PC-3 (cell line): ENCODE measurements around the gene MTA1. TPM values are rescaled to one million over a fixed set of nuclear protein-coding genes. Genes with fewer than 3 reads are reported as not detected.
A peak's percentile ranks its signal among the peaks of the same experiment; 100 is the strongest.

ENCODE experiments used
- ATAC-seq: fragments of 200-7000 bp; cut with Tn5 transposase; 2 replicates; pipeline ENCODE4 v1.9.1; 2020; ENCODE audit warnings: mild to moderate bottlenecking, moderate library complexity
- BruUV-seq: library from RNA; stranded (reverse); fragments of 400-500 nt; replicated peaks from 2 replicates; lab custom pipeline; 2021; lab: Mats Ljungman, UMichigan
- CTCF ChIA-PET: fragments of 300-600 bp; sonication (Branson Sonifier 250); formaldehyde crosslinking; loops from one replicate; lab custom pipeline; 2022; ENCODE audit warnings: antibody characterized with exemption; lab: Charles Lee
- POLR2A ChIA-PET: fragments of 300-600 bp; sonication (Branson Sonifier 250); formaldehyde crosslinking; loops from one replicate; lab custom pipeline; 2022; ENCODE audit warnings: antibody characterized with exemption; ENCODE audit not compliant: unreplicated experiment; lab: Charles Lee
- DNase-seq: peaks from one replicate; pipeline ENCODE4 v3.0.0-alpha.2; 2015
- H2AFZ ChIP-seq: fragments of 300-600 bp; sonication (generic); 2 replicates; pipeline ENCODE4 v1.6.0; 2016; ENCODE audit warnings: antibody characterized with exemption, low read length
- H3F3A ChIP-seq: fragments of 300-600 bp; sonication (generic); one replicate; pipeline ENCODE4 v1.6.0; 2017; ENCODE audit warnings: antibody characterized with exemption, low read length, control low read depth, mild to moderate bottlenecking; ENCODE audit not compliant: unreplicated experiment
- H3K27ac ChIP-seq: fragments of 300-600 bp; sonication (generic); 2 replicates; pipeline ENCODE4 v1.5.1; 2016; ENCODE audit warnings: mild to moderate bottlenecking, low read length
- H3K27me3 ChIP-seq: fragments of 300-600 bp; sonication (generic); 2 replicates; pipeline ENCODE4 v1.6.1; 2016; ENCODE audit warnings: low read length, mixed read lengths
- H3K36me3 ChIP-seq: fragments of 300-600 bp; sonication (generic); 2 replicates; pipeline ENCODE4 v1.6.1; 2016; ENCODE audit warnings: low read depth, mixed run types, low read length, mixed read lengths
- H3K4me1 ChIP-seq: fragments of 300-600 bp; sonication (generic); 2 replicates; pipeline ENCODE4 v1.5.1; 2016; ENCODE audit warnings: low read length; ENCODE audit not compliant: insufficient read depth
- H3K4me2 ChIP-seq: fragments of 300-600 bp; sonication (generic); 2 replicates; pipeline ENCODE4 v1.6.0; 2016; ENCODE audit warnings: low read length
- H3K4me3 ChIP-seq: fragments of 300-600 bp; sonication (generic); 2 replicates; pipeline ENCODE4 v1.5.1; 2016; ENCODE audit warnings: mild to moderate bottlenecking, low read length, mixed read lengths
- H3K79me2 ChIP-seq: fragments of 300-600 bp; sonication (generic); 2 replicates; pipeline ENCODE4 v1.6.1; 2017; ENCODE audit warnings: low read length, mixed read lengths
- H3K9ac ChIP-seq: fragments of 300-600 bp; sonication (generic); 2 replicates; pipeline ENCODE4 v1.6.0; 2016; ENCODE audit warnings: mild to moderate bottlenecking, low read length
- H3K9me2 ChIP-seq: fragments of 300-600 bp; sonication (generic); replicated peaks from 2 replicates; pipeline ENCODE4 v1.6.1; 2016; ENCODE audit warnings: mixed run types, low read length, mixed read lengths
- H3K9me3 ChIP-seq: fragments of 300-600 bp; sonication (generic); 2 replicates; pipeline ENCODE4 v1.6.1; 2016; ENCODE audit warnings: low read length, mixed read lengths
- H4K20me1 ChIP-seq: fragments of 300-600 bp; sonication (generic); 2 replicates; pipeline ENCODE4 v1.6.1; 2016; ENCODE audit warnings: low read length, mixed read lengths
- EZH2 ChIP-seq: fragments of 300-600 bp; sonication (generic); IDR thresholded peaks from one replicate; pipeline ENCODE4 v1.6.1; 2017; ENCODE audit warnings: antibody characterized with exemption, mild to moderate bottlenecking, low read length; ENCODE audit not compliant: unreplicated experiment
- EZH2phosphoT487 ChIP-seq: fragments of 300-600 bp; sonication (generic); IDR thresholded peaks from 2 replicates; pipeline ENCODE4 v1.6.1; 2018; ENCODE audit warnings: mild to moderate bottlenecking, antibody characterized with exemption, low read length, borderline replicate concordance
- intact Hi-C: fragments of 100-400 bp; cut with micrococcal nuclease; formaldehyde crosslinking; loops from 2 replicates; pipeline ENCODE4 v1.9.0; 2023
- total RNA-seq: library from RNA; depleted of rRNA; stranded (reverse); fragments of >200 nt; gene quantifications from 2 replicates; pipeline ENCODE4 v1.2.3, GENCODE V29; 2014
- TF ChIP-seq, protein P1 (sequence below): fragments of 300-600 bp; sonication (generic); conservative IDR thresholded peaks from 2 replicates; pipeline ENCODE4 v1.5.1; 2017; ENCODE audit warnings: antibody characterized with exemption, low read depth, mild to moderate bottlenecking, low read length

Gene MTA1
- total RNA-seq, 1 experiment from 2014 or later: 82.3 TPM

DNA sequence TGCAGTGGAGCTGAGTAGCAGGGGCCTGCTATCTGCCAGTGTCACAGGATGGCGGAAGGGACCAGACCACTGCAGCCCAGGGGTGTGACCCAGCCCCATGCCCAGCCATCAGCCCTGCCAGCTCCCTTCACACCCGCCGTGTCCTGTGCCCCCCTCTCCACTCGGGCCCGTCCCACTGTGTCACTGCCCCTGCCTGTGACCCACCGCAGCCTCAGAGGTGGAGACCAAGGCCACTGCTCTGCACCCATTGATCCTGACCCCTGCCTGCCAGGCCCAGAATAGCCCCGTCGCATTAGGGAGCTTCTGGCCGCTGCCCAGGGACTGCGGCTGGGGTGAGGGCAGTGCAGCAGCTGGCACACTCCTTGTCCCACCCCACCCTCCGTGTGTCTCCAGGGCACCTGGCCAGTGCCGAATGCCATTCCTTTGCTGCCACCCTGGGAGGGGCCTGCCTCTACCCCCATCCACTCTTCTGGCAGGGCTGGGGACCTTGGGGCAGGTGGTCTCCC is 52.9 kb downstream of the MTA1 start:
- Histone ChIP-seq H3F3A (no peaks in the 10 kb centered on the region), H3K27ac (no peak overlapping the region), H3K36me3 (no peaks in the 10 kb centered on the region), H3K4me3 (no peak overlapping the region), H3K9ac (no peak overlapping the region), H3K79me2 (peaks cover 8% of the 10 kb centered on the region), H3K27me3 (no peaks in the 10 kb centered on the region), H3K9me2 (no peaks in the 10 kb centered on the region), H3K9me3 (no peaks in the 10 kb centered on the region), H4K20me1 (no peaks in the 10 kb centered on the region), H3K4me1 (peaks cover 37% of the 10 kb centered on the region), H3K4me2 (0 out of 2 replicates have a peak overlapping the region, but pooled peaks have one; percentile 18), H2AFZ (no peak overlapping the region)
- POLR2A ChIA-PET: no interaction called here
- CTCF ChIA-PET: interaction anchor here (1.2 kb wide), 1 partner anchor 17 kb away, joined by 3 read pairs; no protein-coding TSS in a partner anchor
- no TSS peak for BruUV-seq
- DNase-seq: peak; percentile 4
- TF ChIP-seq EZH2 (no peak), EZH2phosphoT487 (no peak)
- TF ChIP-seq, protein P1, sequence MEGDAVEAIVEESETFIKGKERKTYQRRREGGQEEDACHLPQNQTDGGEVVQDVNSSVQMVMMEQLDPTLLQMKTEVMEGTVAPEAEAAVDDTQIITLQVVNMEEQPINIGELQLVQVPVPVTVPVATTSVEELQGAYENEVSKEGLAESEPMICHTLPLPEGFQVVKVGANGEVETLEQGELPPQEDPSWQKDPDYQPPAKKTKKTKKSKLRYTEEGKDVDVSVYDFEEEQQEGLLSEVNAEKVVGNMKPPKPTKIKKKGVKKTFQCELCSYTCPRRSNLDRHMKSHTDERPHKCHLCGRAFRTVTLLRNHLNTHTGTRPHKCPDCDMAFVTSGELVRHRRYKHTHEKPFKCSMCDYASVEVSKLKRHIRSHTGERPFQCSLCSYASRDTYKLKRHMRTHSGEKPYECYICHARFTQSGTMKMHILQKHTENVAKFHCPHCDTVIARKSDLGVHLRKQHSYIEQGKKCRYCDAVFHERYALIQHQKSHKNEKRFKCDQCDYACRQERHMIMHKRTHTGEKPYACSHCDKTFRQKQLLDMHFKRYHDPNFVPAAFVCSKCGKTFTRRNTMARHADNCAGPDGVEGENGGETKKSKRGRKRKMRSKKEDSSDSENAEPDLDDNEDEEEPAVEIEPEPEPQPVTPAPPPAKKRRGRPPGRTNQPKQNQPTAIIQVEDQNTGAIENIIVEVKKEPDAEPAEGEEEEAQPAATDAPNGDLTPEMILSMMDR: no peak
- no peak for ATAC-seq
- intact Hi-C loops: no loop called here

DNA sequence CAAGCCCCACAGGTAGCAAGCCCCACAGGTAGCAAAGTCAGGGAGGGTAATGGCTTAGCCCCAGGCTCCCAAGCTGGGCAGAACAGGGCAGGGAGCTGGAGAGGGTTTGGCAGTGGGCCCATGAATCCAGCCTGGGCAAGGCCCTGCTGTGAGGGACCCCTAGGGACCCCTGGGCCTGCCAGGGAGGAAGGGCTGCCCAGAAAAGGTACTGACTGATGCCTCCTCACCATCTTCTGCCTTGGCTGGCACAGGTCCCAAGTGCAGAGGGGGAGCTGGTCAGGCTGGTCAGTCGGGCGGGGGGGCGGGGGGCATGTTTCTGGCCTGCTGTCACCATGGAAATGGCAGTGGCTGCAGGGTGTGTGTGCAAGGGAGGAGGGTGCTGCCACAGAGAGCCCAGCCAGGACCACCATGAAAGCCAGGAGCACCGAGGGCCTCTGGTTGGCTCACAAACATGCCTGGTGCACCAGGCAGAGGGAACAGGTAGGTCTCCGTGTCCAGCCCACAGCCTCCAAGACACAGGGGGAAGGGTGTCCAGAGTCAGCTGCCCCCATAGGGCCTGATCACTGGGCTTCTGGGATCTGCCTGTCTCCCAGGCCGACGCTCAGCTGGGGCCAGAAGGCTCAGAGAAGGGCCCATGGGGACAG is 53.5 kb downstream of the MTA1 start:
- Histone ChIP-seq H4K20me1 (no peaks in the 10 kb centered on the region), H3K9ac (peak overlapping the region; percentile 66), H3K4me2 (peak overlapping the region; percentile 99), H3K4me3 (peak overlapping the region; percentile 74), H3K27ac (peak overlapping the region; percentile 57), H3K36me3 (no peaks in the 10 kb centered on the region), H3K79me2 (peaks cover 8% of the 10 kb centered on the region), H2AFZ (peak overlapping the region; percentile 80; the same call in 1 of the 2 replicates), H3K27me3 (no peaks in the 10 kb centered on the region), H3K9me3 (no peaks in the 10 kb centered on the region), H3K4me1 (peaks cover 37% of the 10 kb centered on the region), H3K9me2 (no peaks in the 10 kb centered on the region), H3F3A (no peaks in the 10 kb centered on the region)
- DNase-seq (peak; percentile 25), ATAC-seq (no peak)
- ChIA-PET CTCF (interaction anchor here (1.2 kb wide), 1 partner anchor 16 kb away, joined by 3 read pairs; no protein-coding TSS in a partner anchor), POLR2A (no interaction called here)
- TF ChIP-seq, protein P1: no peak
- no peak for TF ChIP-seq EZH2phosphoT487
- no peak for TF ChIP-seq EZH2
- intact Hi-C loops: no loop called here
- BruUV-seq: no TSS peak
